NB4 (cell line): ENCODE measurements around the gene ITPR2.

Experiments used
- CTCF ChIP-seq: IDR thresholded peaks from one replicate; pipeline ENCODE4 v1.5.1; 2012; ENCODE audit warnings: low read depth, low read length
- MAX ChIP-seq: IDR thresholded peaks from 2 replicates; pipeline ENCODE4 v1.6.1; 2011; ENCODE audit warnings: low read depth, low read length
- MYC ChIP-seq: IDR thresholded peaks from 2 replicates; pipeline ENCODE4 v1.6.1; 2011; ENCODE audit warnings: low read depth, low read length
- POLR2A ChIP-seq: IDR thresholded peaks from 2 replicates; pipeline ENCODE4 v1.6.1; 2011; ENCODE audit warnings: mild to moderate bottlenecking; ENCODE audit not compliant: insufficient read length; ENCODE audit errors: extremely low read depth

GRCh38 chr12:26668847-26669246 is 164.1 kb downstream of the ITPR2 start:
- TF ChIP-seq CTCF = no peak
- TF ChIP-seq POLR2A = no peak
- no peak for TF ChIP-seq MYC
- TF ChIP-seq MAX = no peak
